WTC11 (cell line): ENCODE data around the gene CFDP1.

ENCODE experiments used
- ELF4 ChIP-seq: sonication (generic); formaldehyde crosslinking; IDR thresholded peaks from 2 replicates; pipeline ENCODE4 v1.8.1; 2022; ENCODE audit warnings: low read depth, mild to moderate bottlenecking, moderate library complexity, missing genetic modification reagents
- TF ChIP-seq, protein P1 (sequence below): fragments of 200-600 bp; IDR thresholded peaks from 2 replicates; pipeline ENCODE4 v1.8.0; 2022; ENCODE audit warnings: antibody characterized with exemption
- TF ChIP-seq, protein P2 (sequence below): sonication (generic); formaldehyde crosslinking; IDR thresholded peaks from 2 replicates; pipeline ENCODE4 v1.8.1; 2022; ENCODE audit warnings: mild to moderate bottlenecking, missing genetic modification reagents, moderate library complexity, borderline replicate concordance
- TF ChIP-seq, protein P3 (sequence below): sonication (generic); formaldehyde crosslinking; conservative IDR thresholded peaks from 2 replicates; pipeline ENCODE4 v1.8.1; 2022; ENCODE audit warnings: mild to moderate bottlenecking, missing genetic modification reagents

DNA sequence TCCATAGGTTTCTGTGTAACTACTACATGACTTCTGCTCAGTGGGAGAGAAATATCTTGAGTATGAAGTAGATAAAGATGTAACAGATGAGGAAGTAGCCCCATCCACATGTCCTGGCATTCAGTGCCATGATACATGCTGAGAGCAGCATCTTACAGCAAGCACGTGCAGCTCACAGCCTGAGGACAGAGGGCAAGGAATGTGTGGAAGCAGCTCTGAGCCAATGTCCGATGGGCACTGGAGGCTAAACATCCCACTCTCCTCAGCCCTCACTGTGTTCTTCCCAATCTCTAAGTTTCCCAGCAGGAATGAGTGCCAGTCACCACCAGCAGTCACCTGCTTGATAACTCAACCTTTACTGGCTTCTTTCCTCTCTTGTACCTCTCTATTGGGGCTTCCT lies 40.4 kb downstream of the CFDP1 start:
- TF ChIP-seq, protein P1, sequence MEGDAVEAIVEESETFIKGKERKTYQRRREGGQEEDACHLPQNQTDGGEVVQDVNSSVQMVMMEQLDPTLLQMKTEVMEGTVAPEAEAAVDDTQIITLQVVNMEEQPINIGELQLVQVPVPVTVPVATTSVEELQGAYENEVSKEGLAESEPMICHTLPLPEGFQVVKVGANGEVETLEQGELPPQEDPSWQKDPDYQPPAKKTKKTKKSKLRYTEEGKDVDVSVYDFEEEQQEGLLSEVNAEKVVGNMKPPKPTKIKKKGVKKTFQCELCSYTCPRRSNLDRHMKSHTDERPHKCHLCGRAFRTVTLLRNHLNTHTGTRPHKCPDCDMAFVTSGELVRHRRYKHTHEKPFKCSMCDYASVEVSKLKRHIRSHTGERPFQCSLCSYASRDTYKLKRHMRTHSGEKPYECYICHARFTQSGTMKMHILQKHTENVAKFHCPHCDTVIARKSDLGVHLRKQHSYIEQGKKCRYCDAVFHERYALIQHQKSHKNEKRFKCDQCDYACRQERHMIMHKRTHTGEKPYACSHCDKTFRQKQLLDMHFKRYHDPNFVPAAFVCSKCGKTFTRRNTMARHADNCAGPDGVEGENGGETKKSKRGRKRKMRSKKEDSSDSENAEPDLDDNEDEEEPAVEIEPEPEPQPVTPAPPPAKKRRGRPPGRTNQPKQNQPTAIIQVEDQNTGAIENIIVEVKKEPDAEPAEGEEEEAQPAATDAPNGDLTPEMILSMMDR: no peak
- TF ChIP-seq, protein P2, sequence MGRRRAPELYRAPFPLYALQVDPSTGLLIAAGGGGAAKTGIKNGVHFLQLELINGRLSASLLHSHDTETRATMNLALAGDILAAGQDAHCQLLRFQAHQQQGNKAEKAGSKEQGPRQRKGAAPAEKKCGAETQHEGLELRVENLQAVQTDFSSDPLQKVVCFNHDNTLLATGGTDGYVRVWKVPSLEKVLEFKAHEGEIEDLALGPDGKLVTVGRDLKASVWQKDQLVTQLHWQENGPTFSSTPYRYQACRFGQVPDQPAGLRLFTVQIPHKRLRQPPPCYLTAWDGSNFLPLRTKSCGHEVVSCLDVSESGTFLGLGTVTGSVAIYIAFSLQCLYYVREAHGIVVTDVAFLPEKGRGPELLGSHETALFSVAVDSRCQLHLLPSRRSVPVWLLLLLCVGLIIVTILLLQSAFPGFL (CRISPR knock-in tag): no peak
- TF ChIP-seq, protein P3, sequence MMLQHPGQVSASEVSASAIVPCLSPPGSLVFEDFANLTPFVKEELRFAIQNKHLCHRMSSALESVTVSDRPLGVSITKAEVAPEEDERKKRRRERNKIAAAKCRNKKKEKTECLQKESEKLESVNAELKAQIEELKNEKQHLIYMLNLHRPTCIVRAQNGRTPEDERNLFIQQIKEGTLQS (CRISPR knock-in tag): no peak
- TF ChIP-seq ELF4: no peak
